ENCODE measurements around the gene CTSF.

GRCh38 chr11:66562907-66563583 lies 5.4 kb downstream of the CTSF start:
- TF ChIP-seq CTCF (conservative IDR thresholded peaks at IDR 0.05; ENCODE audit: low read length) (no peak), EZH2phosphoT487 (IDR thresholded peaks at IDR 0.05; ENCODE audit: borderline replicate concordance, low read depth, low read length) (no peak)
